NCI-H226 (cell line): ENCODE measurements around the gene KIF1A.

Source experiments
- DNase-seq: peaks from one replicate; pipeline ENCODE4 v3.0.0-alpha.2; 2015

KIF1A gene

GRCh38 chr2:240819858-240820606 lies at the start of gene KIF1A:
TSS of gene KIF1A (minus strand) at chr2:240820219. CDS start at chr2:240797752, 22,467 bp downstream.
- no peak for DNase-seq

- no peak for DNase-seq
These were observed 49.3 kb upstream of the KIF1A start for GRCh38 chr2:240869109-240869955.

- no peak for DNase-seq
These were observed 48.5 kb upstream of the KIF1A start, which contains the start of gene AGXT for GRCh38 chr2:240868286-240869108. TSS of gene AGXT (plus strand) at chr2:240868824. CDS start at chr2:240868866, 42 bp downstream.

GRCh38 chr2:240865391-240865790 lies 45.4 kb upstream of the KIF1A start:
- DNase-seq = no peak

- no peak for DNase-seq
These were observed 44.5 kb upstream of the KIF1A start for GRCh38 chr2:240864475-240864874.

GRCh38 chr2:240861547-240861946 lies 41.5 kb upstream of the KIF1A start:
- DNase-seq = no peak

- DNase-seq = no peak
These were observed 38.9 kb upstream of the KIF1A start for GRCh38 chr2:240858871-240859270.

GRCh38 chr2:240858321-240858720 lies 38.3 kb upstream of the KIF1A start:
- no peak for DNase-seq

GRCh38 chr2:240857039-240858008 lies 37.3 kb upstream of the KIF1A start:
- no peak for DNase-seq

- no peak for DNase-seq
These were observed 36.3 kb upstream of the KIF1A start for GRCh38 chr2:240856151-240856980.

GRCh38 chr2:240855670-240856069 lies 35.7 kb upstream of the KIF1A start:
- no peak for DNase-seq

GRCh38 chr2:240852671-240853314 lies 32.8 kb upstream of the KIF1A start:
- no peak for DNase-seq

GRCh38 chr2:240851078-240851991 lies 31.3 kb upstream of the KIF1A start:
- DNase-seq = peak; percentile 29

- DNase-seq = no peak
These were observed 30.7 kb upstream of the KIF1A start for GRCh38 chr2:240850756-240851077.

GRCh38 chr2:240850026-240850425 lies 30.0 kb upstream of the KIF1A start:
- DNase-seq = no peak

- no peak for DNase-seq
These were observed 29.1 kb upstream of the KIF1A start for GRCh38 chr2:240848900-240849680.

- DNase-seq = no peak
These were observed 27.8 kb upstream of the KIF1A start for GRCh38 chr2:240847817-240848216.

GRCh38 chr2:240846873-240847595 lies 27.0 kb upstream of the KIF1A start:
- no peak for DNase-seq
